ENCODE data around the gene TUBA4B.
A peak's percentile ranks its signal among the peaks of the same experiment; 100 is the strongest.

TUBA4B gene

GRCh38 chr2:219223831-219224610, 29.0 kb upstream of the TUBA4B start:
- DNase-seq (ENCODE audit: low read depth, low spot score), result no peak
- Histone ChIP-seq H3K9me3 (ENCODE audit: low read depth, low read length) (no peaks in the 10 kb centered on the region), H3K9ac (ENCODE audit: insufficient read length) (no peak overlapping the region), H3K27ac (no peak overlapping the region), H3K4me3 (no peak overlapping the region), H3K36me3 (ENCODE audit: insufficient read depth, low read length) (peaks cover 30% of the 10 kb centered on the region; the same call in 1 of the 2 replicates)
- TF ChIP-seq POLR2AphosphoS5 (IDR thresholded peaks at IDR 0.05; ENCODE audit: borderline replicate concordance, low read depth, low read length), result no peak
- no peak for TF ChIP-seq EZH2 (IDR thresholded peaks at IDR 0.05)
- TF ChIP-seq FOXP2 (optimal IDR thresholded peaks at IDR 0.05; ENCODE audit: control extremely low read depth, extremely low read length, insufficient read depth), result no peak

DNA sequence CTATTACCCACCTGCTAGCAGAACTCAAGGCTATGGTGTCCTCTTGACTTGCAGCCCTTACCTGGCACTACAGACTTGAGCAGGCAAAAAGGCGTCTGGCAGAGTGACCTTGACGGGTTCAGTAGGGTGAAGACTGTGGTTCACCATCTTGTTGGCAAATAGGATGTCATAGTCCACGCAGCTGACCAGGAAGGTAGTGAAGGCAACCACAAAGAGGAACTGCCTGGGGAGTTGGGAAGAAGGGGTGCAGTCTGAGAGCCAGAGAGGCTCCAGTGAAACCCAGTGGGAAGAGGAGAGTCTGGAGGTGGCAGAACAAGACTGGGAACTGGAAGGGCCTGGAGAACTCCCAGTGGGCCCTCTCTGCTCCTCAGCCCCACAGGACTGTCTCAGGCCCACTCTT, 27.7 kb upstream of the TUBA4B start:
- no peak for DNase-seq (ENCODE audit: low read depth, low spot score)
- H3K4me3 ChIP-seq, result no peak overlapping the region
- peaks cover 30% of the 10 kb centered on the region; the same call in 1 of the 2 replicates for H3K36me3 ChIP-seq (ENCODE audit: insufficient read depth, low read length)
- H3K27ac ChIP-seq, result no peak overlapping the region
- H3K9ac ChIP-seq (ENCODE audit: insufficient read length), result no peak overlapping the region
- H3K9me3 ChIP-seq (ENCODE audit: low read depth, low read length), result no peaks in the 10 kb centered on the region
- TF ChIP-seq POLR2AphosphoS5 (IDR thresholded peaks at IDR 0.05; ENCODE audit: borderline replicate concordance, low read depth, low read length) (no peak), EZH2 (IDR thresholded peaks at IDR 0.05) (no peak), FOXP2 (optimal IDR thresholded peaks at IDR 0.05; ENCODE audit: control extremely low read depth, extremely low read length, insufficient read depth) (no peak)

- Histone ChIP-seq H3K9ac (ENCODE audit: insufficient read length) (peak overlapping the region; percentile 97), H3K27ac (no peak overlapping the region), H3K9me3 (ENCODE audit: low read depth, low read length) (no peaks in the 10 kb centered on the region), H3K4me3 (peak overlapping the region; percentile 92), H3K36me3 (ENCODE audit: insufficient read depth, low read length) (peaks cover 43% of the 10 kb centered on the region; the same call in 1 of the 2 replicates)
- no peak for TF ChIP-seq POLR2AphosphoS5 (IDR thresholded peaks at IDR 0.05; ENCODE audit: borderline replicate concordance, low read depth, low read length)
- TF ChIP-seq EZH2 (IDR thresholded peaks at IDR 0.05), result no peak
- no peak for TF ChIP-seq FOXP2 (optimal IDR thresholded peaks at IDR 0.05; ENCODE audit: control extremely low read depth, extremely low read length, insufficient read depth)
- DNase-seq (ENCODE audit: low read depth, low spot score), result no peak
These were observed 24.8 kb upstream of the TUBA4B start for GRCh38 chr2:219228041-219228910.

DNA sequence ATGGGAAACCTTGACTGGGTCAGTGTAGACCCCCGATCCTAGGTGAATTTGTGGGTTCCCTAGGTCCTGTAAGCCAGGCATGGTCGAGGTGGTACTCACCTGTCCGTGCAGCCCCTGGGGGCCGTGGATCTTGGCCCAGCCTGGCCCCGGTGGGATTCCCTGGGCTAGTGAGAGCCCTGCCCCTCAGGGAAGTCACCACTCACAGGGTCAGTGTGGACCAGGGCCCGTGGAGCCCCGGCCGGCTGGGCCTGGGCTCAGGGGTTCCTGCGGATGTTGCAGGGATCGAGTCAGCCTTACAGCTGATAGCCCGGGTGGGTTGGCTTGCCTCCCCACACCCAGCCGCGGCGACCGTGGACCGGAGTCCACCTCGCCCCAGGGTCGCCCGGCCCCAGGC, 24.1 kb upstream of the TUBA4B start:
- Histone ChIP-seq H3K9ac (ENCODE audit: insufficient read length) (peak overlapping the region; percentile 97), H3K27ac (0 out of 2 replicates have a peak overlapping the region, but pooled peaks have one; percentile 73), H3K4me3 (peak overlapping the region; percentile 92), H3K9me3 (ENCODE audit: low read depth, low read length) (no peaks in the 10 kb centered on the region), H3K36me3 (ENCODE audit: insufficient read depth, low read length) (peaks cover 43% of the 10 kb centered on the region)
- TF ChIP-seq POLR2AphosphoS5 (IDR thresholded peaks at IDR 0.05; ENCODE audit: borderline replicate concordance, low read depth, low read length), result no peak
- no peak for TF ChIP-seq EZH2 (IDR thresholded peaks at IDR 0.05)
- no peak for TF ChIP-seq FOXP2 (optimal IDR thresholded peaks at IDR 0.05; ENCODE audit: control extremely low read depth, extremely low read length, insufficient read depth)
- DNase-seq (ENCODE audit: low read depth, low spot score), result no peak

DNA sequence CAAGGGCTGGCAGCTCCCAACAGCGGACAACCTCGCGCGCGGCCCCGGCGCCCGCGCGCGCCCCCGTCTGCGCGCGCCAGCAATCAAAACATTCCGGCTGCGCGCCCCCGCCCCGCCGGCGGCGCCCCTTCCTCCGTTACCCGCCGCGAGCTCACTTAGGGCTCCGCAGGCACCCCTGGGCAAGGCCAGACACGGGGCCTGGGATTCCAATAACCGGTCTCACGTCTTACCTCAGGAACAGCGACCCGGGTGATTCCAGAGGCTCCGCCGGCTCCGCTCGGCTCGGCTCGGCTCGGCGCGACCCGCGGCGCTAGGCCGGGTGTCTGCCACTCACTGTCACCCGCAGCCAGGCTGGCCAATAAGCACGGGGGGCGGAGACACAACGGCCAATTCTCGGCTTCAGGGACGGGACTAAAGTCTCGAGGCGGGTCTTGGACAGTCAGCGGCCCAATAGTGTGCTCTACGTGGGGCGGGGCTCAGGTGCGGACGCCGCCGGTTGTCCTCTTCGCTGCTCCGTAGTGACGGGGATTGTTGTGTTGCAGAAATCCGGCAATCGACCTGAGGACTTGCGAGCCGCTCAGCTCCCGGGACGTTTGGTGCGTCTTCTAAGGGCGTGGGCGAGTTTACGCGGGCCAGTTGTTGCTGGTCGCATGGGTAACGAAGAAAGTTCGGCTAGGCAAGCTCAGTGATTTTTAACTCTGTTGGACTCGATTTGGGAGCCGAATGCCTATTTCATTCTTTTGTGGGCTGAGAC, 23.6 kb upstream of the TUBA4B start, which contains the start of the genes ANKZF1 and ATG9A:
Gene ANKZF1, plus strand, starts transcription at position 502 of the 754 bp plus-strand sequence. CDS start 452 bp downstream, outside the sequence.
Gene ATG9A, minus strand, starts transcription at position 332 of the 754 bp plus-strand sequence. CDS start 1,612 bp downstream, outside the sequence.
- Histone ChIP-seq H3K27ac (peak within 1 kb of the TSS; percentile 73; the same call in 1 of the 2 replicates), H3K9me3 (ENCODE audit: low read depth, low read length) (no peaks in the 10 kb centered on the region), H3K4me3 (peak within 1 kb of the TSS; percentile 92), H3K36me3 (ENCODE audit: insufficient read depth, low read length) (peaks cover 43% of the 10 kb centered on the region), H3K9ac (ENCODE audit: insufficient read length) (peak within 1 kb of the TSS; percentile 97)
- TF ChIP-seq POLR2AphosphoS5 (IDR thresholded peaks at IDR 0.05; ENCODE audit: borderline replicate concordance, low read depth, low read length) (peak; percentile 92), EZH2 (IDR thresholded peaks at IDR 0.05) (no peak), FOXP2 (optimal IDR thresholded peaks at IDR 0.05; ENCODE audit: control extremely low read depth, extremely low read length, insufficient read depth) (peak; percentile 97)
- peak; percentile 84 for DNase-seq (ENCODE audit: low read depth, low spot score)

- H3K4me3 ChIP-seq, result peak overlapping the region; percentile 92
- peak overlapping the region; percentile 55; the same call in 1 of the 2 replicates for H3K27ac ChIP-seq
- peaks cover 42% of the 10 kb centered on the region for H3K36me3 ChIP-seq (ENCODE audit: insufficient read depth, low read length)
- H3K9me3 ChIP-seq (ENCODE audit: low read depth, low read length), result no peaks in the 10 kb centered on the region
- peak overlapping the region; percentile 85 for H3K9ac ChIP-seq (ENCODE audit: insufficient read length)
- TF ChIP-seq POLR2AphosphoS5 (IDR thresholded peaks at IDR 0.05; ENCODE audit: borderline replicate concordance, low read depth, low read length), result no peak
- TF ChIP-seq FOXP2 (optimal IDR thresholded peaks at IDR 0.05; ENCODE audit: control extremely low read depth, extremely low read length, insufficient read depth), result no peak
- TF ChIP-seq EZH2 (IDR thresholded peaks at IDR 0.05), result no peak
- no peak for DNase-seq (ENCODE audit: low read depth, low spot score)
These were observed 22.9 kb upstream of the TUBA4B start for GRCh38 chr2:219230059-219230540.

GRCh38 chr2:219234331-219234730, 18.7 kb upstream of the TUBA4B start:
- no peak for TF ChIP-seq POLR2AphosphoS5 (IDR thresholded peaks at IDR 0.05; ENCODE audit: borderline replicate concordance, low read depth, low read length)
- TF ChIP-seq FOXP2 (optimal IDR thresholded peaks at IDR 0.05; ENCODE audit: control extremely low read depth, extremely low read length, insufficient read depth), result no peak
- TF ChIP-seq EZH2 (IDR thresholded peaks at IDR 0.05), result no peak
- no peaks in the 10 kb centered on the region for H3K9me3 ChIP-seq (ENCODE audit: low read depth, low read length)
- H3K9ac ChIP-seq (ENCODE audit: insufficient read length), result no peak overlapping the region
- no peak overlapping the region for H3K4me3 ChIP-seq
- no peak for DNase-seq (ENCODE audit: low read depth, low spot score)
- H3K36me3 ChIP-seq (ENCODE audit: insufficient read depth, low read length), result peaks cover 49% of the 10 kb centered on the region
- no peak overlapping the region for H3K27ac ChIP-seq
